ENCODE data around the gene PTPRG.

PTPRG gene

DNA sequence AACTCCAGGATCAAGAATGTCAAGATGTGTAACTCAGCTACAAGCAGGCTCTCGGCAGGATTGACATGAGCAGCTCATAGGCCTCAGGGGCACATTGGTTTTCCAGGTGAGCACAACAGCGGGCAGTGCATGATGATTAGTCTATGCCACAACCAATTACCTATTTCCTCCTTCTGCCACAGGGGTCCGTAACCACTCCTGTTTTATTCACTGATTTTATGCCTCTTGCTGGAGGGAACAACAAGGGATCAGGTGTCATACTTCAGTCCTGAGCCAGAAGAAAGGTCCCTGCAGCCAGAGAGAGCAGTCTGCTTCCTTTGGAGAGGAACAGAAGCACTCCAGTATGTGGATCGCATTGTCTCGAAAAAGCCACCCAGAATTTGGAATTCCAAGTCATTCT is 35.1 kb upstream of the PTPRG start:
- 0 out of 2 replicates have a peak, but pooled peaks have one; percentile 18 for TF ChIP-seq TCF12 (IDR thresholded peaks at IDR 0.05; ENCODE audit: low read depth)
- TF ChIP-seq NFIC (IDR thresholded peaks at IDR 0.05): peak; percentile 34; the same call in 1 of the 2 replicates
- peak; percentile 31 for TF ChIP-seq TEAD4 (IDR thresholded peaks at IDR 0.05)
- TF ChIP-seq TAF1 (IDR thresholded peaks at IDR 0.05; ENCODE audit: low read depth): no peak

DNA sequence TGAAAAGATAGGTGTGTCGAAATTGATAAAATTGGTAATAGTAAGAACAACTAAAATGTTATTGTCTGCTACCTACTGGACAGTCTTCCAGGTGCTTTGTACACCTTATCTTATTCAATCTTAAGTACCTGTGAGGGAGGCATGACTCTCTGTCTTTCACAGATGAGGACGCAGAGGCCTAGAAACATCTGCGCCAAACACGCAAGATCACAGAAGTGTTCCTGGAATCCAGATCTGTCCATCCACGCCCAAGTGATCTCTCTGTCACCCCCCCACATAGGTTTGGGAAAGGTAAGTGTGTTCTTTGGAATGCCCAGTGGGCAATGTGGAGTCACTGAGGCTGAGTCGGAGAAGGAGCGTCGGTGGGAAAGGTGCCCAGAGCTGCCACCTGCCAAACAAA is 34.4 kb upstream of the PTPRG start:
- TF ChIP-seq, protein P1, sequence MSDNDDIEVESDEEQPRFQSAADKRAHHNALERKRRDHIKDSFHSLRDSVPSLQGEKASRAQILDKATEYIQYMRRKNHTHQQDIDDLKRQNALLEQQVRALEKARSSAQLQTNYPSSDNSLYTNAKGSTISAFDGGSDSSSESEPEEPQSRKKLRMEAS (IDR thresholded peaks at IDR 0.05): no peak
- TF ChIP-seq, protein P2, sequence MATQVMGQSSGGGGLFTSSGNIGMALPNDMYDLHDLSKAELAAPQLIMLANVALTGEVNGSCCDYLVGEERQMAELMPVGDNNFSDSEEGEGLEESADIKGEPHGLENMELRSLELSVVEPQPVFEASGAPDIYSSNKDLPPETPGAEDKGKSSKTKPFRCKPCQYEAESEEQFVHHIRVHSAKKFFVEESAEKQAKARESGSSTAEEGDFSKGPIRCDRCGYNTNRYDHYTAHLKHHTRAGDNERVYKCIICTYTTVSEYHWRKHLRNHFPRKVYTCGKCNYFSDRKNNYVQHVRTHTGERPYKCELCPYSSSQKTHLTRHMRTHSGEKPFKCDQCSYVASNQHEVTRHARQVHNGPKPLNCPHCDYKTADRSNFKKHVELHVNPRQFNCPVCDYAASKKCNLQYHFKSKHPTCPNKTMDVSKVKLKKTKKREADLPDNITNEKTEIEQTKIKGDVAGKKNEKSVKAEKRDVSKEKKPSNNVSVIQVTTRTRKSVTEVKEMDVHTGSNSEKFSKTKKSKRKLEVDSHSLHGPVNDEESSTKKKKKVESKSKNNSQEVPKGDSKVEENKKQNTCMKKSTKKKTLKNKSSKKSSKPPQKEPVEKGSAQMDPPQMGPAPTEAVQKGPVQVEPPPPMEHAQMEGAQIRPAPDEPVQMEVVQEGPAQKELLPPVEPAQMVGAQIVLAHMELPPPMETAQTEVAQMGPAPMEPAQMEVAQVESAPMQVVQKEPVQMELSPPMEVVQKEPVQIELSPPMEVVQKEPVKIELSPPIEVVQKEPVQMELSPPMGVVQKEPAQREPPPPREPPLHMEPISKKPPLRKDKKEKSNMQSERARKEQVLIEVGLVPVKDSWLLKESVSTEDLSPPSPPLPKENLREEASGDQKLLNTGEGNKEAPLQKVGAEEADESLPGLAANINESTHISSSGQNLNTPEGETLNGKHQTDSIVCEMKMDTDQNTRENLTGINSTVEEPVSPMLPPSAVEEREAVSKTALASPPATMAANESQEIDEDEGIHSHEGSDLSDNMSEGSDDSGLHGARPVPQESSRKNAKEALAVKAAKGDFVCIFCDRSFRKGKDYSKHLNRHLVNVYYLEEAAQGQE (IDR thresholded peaks at IDR 0.05; ENCODE audit: low read depth): no peak
- TF ChIP-seq RAD21 (IDR thresholded peaks at IDR 0.05; ENCODE audit: low read depth) (no peak), TEAD4 (IDR thresholded peaks at IDR 0.05) (no peak), NFIC (IDR thresholded peaks at IDR 0.05) (no peak), YY1 (IDR thresholded peaks at IDR 0.05; ENCODE audit: low read depth) (no peak), TCF12 (IDR thresholded peaks at IDR 0.05; ENCODE audit: low read depth) (no peak), CREB1 (IDR thresholded peaks at IDR 0.05; ENCODE audit: low read depth) (no peak), CEBPB (IDR thresholded peaks at IDR 0.05) (no peak), TAF1 (IDR thresholded peaks at IDR 0.05; ENCODE audit: low read depth) (no peak)

DNA sequence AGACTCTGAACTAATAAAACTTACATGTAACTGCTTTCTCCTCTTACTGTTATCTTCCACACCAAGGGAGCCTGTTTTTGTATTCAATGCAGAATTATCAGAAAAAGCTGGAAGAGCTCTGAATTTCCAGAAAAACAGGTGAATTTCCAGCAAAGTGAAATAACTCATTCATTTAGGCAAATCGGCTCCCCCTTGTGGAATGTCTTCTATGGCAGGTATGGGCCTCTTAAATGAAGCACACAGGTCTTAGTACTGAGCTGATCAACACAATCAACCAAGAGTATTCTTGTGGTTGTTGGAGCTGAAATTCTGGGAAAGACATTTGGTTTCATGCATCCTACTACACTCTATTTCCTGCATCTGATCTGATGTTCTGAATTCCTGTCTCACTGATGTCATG is 31.0 kb upstream of the PTPRG start:
- peak; percentile 58 for TF ChIP-seq RAD21 (IDR thresholded peaks at IDR 0.05; ENCODE audit: low read depth)
- TF ChIP-seq, protein P1 (IDR thresholded peaks at IDR 0.05): no peak

DNA sequence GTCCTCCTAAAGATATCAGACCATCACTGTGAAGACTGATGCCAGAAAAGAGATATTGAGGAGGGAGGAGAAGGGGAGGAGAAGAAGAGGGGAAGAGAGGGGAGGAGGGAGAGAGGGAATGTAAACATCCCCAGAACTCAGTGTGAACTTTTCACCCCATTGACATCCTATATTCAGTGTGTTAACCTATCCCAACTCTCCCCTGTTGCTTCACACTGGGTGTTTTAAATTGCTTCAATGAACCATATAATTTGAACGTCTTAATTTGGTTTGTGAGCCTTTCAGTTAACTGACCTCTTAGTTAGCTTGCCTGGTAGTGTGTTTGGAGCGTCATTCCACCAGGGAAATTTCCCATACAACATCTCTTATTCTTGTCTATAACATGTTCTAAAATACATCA is 29.8 kb upstream of the PTPRG start:
- peak; percentile 8; the same call in 1 of the 2 replicates for TF ChIP-seq RAD21 (IDR thresholded peaks at IDR 0.05; ENCODE audit: low read depth)
- TF ChIP-seq TAF1 (IDR thresholded peaks at IDR 0.05; ENCODE audit: low read depth): no peak
- TF ChIP-seq TEAD4 (IDR thresholded peaks at IDR 0.05): peak; percentile 27; the same call in 1 of the 2 replicates
- TF ChIP-seq, protein P3, sequence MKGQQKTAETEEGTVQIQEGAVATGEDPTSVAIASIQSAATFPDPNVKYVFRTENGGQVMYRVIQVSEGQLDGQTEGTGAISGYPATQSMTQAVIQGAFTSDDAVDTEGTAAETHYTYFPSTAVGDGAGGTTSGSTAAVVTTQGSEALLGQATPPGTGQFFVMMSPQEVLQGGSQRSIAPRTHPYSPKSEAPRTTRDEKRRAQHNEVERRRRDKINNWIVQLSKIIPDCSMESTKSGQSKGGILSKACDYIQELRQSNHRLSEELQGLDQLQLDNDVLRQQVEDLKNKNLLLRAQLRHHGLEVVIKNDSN (IDR thresholded peaks at IDR 0.05): no peak
- TF ChIP-seq NFIC (IDR thresholded peaks at IDR 0.05): 0 out of 2 replicates have a peak, but pooled peaks have one; percentile 46
- no peak for TF ChIP-seq YY1 (IDR thresholded peaks at IDR 0.05; ENCODE audit: low read depth)
- peak; percentile 74 for TF ChIP-seq CEBPB (IDR thresholded peaks at IDR 0.05)
- TF ChIP-seq EGR1 (IDR thresholded peaks at IDR 0.05): no peak
- no peak for TF ChIP-seq FOXM1 (IDR thresholded peaks at IDR 0.05; ENCODE audit: borderline replicate concordance, low read depth)
- no peak for TF ChIP-seq CREB1 (IDR thresholded peaks at IDR 0.05; ENCODE audit: low read depth)
- TF ChIP-seq ZBTB7A (IDR thresholded peaks at IDR 0.05; ENCODE audit: low read depth): no peak
- 0 out of 2 replicates have a peak, but pooled peaks have one; percentile 19 for TF ChIP-seq EP300 (IDR thresholded peaks at IDR 0.05; ENCODE audit: borderline replicate concordance)
- TF ChIP-seq TCF12 (IDR thresholded peaks at IDR 0.05; ENCODE audit: low read depth): peak; percentile 35; the same call in 1 of the 2 replicates
- TF ChIP-seq, protein P1 (IDR thresholded peaks at IDR 0.05): no peak
- TF ChIP-seq, protein P2 (IDR thresholded peaks at IDR 0.05; ENCODE audit: low read depth): no peak

DNA sequence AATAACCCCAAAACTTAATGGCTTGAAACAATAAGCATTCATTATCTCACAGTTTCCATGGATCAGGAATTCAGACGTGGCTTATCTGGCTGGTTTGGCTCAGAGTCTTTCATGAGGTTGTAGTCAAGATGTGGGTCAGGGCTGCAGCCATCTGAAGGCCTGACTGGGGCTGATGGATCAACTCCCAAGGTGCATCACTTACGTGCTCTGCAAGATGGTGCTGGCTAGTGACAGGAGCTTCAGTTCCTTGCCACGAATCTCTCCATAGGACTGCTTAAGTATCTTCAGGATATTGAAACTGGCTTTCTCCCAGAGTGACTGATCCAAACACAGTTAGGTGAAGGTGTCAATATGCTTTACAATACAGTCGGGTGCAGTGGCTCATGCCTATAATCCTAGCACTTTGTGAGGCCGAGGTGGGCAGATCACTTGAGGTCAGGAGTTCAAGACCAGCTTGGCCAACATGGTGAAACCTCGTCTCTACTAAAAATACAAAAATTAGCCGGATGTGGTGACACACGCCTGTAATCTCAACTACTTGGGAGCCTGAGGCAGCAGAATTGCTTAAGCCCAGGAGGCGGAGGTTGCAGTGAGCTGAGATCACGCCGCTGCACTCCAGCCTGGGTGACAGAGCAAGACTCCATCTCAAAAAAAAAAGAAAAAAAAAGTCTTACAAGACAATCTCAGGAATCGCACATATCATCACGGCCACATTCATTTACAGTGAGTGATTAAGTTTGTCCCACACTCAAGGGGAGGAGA is 28.5 kb upstream of the PTPRG start:
- no peak for TF ChIP-seq NFIC (IDR thresholded peaks at IDR 0.05)
- no peak for TF ChIP-seq CEBPB (IDR thresholded peaks at IDR 0.05)
- TF ChIP-seq, protein P3 (IDR thresholded peaks at IDR 0.05): no peak
- TF ChIP-seq FOXM1 (IDR thresholded peaks at IDR 0.05; ENCODE audit: borderline replicate concordance, low read depth): no peak
- no peak for TF ChIP-seq CREB1 (IDR thresholded peaks at IDR 0.05; ENCODE audit: low read depth)
- TF ChIP-seq ZBTB7A (IDR thresholded peaks at IDR 0.05; ENCODE audit: low read depth): no peak
- TF ChIP-seq, protein P2 (IDR thresholded peaks at IDR 0.05; ENCODE audit: low read depth): no peak
- TF ChIP-seq, protein P1 (IDR thresholded peaks at IDR 0.05): no peak
- no peak for TF ChIP-seq YY1 (IDR thresholded peaks at IDR 0.05; ENCODE audit: low read depth)
- no peak for TF ChIP-seq EGR1 (IDR thresholded peaks at IDR 0.05)
- TF ChIP-seq RAD21 (IDR thresholded peaks at IDR 0.05; ENCODE audit: low read depth): no peak
- no peak for TF ChIP-seq TCF12 (IDR thresholded peaks at IDR 0.05; ENCODE audit: low read depth)
- TF ChIP-seq TAF1 (IDR thresholded peaks at IDR 0.05; ENCODE audit: low read depth): no peak
- no peak for TF ChIP-seq TEAD4 (IDR thresholded peaks at IDR 0.05)
- TF ChIP-seq EP300 (IDR thresholded peaks at IDR 0.05; ENCODE audit: borderline replicate concordance): no peak
